Panc1 (cell line): ENCODE data around the gene DBX1. TPM values are rescaled to one million over a fixed set of nuclear protein-coding genes. Genes with fewer than 3 reads are reported as not detected.

Experiments used
- ATAC-seq: fragments of 200-7000 bp; cut with Tn5 transposase; 2 replicates; pipeline ENCODE4 v1.9.1; 2020; ENCODE audit warnings: mild to moderate bottlenecking, moderate library complexity
- BruUV-seq: library from RNA; stranded (reverse); fragments of 400-500 nt; replicated peaks from 2 replicates; lab custom pipeline; 2021; lab: Mats Ljungman, UMichigan
- CTCF ChIA-PET: fragments of 300-600 bp; sonication (Branson Sonifier 250); formaldehyde crosslinking; loops from one replicate; lab custom pipeline; 2022; ENCODE audit warnings: antibody characterized with exemption; lab: Charles Lee
- POLR2A ChIA-PET: fragments of 300-600 bp; sonication (Branson Sonifier 250); formaldehyde crosslinking; loops from one replicate; lab custom pipeline; 2022; ENCODE audit warnings: antibody characterized with exemption; lab: Charles Lee
- DNase-seq: peaks from one replicate; pipeline ENCODE4 v3.0.0-alpha.2; 2010; ENCODE audit warnings: low read depth, low spot score
- H3K27ac ChIP-seq: 2 replicates; pipeline ENCODE4 v1.5.1; 2011; ENCODE audit warnings: mild to moderate bottlenecking, low read length, inconsistent platforms
- H3K27me3 ChIP-seq: fragments of 200-500 bp; sonication (Bioruptor generic); 2 replicates; pipeline ENCODE4 v1.6.0; 2014; ENCODE audit warnings: low read length, inconsistent platforms; ENCODE audit not compliant: control insufficient read depth, insufficient read depth
- H3K36me3 ChIP-seq: fragments of 200-500 bp; sonication (Bioruptor generic); 2 replicates; pipeline ENCODE4 v1.5.1; 2014; ENCODE audit warnings: inconsistent platforms, mild to moderate bottlenecking, low read length, moderate library complexity; ENCODE audit not compliant: control insufficient read depth, insufficient read depth
- H3K4me1 ChIP-seq: 2 replicates; pipeline ENCODE4 v1.5.1; 2011; ENCODE audit warnings: inconsistent platforms, mild to moderate bottlenecking, low read length, moderate library complexity; ENCODE audit not compliant: control insufficient read depth, insufficient read depth
- H3K4me3 ChIP-seq, 2 experiments: 2 replicates each; pipeline ENCODE4 v1.5.1; 2011 to 2012; ENCODE audit warnings: low read depth in 2 of 2, low read length in 2 of 2, mild to moderate bottlenecking in 2 of 2, inconsistent platforms in 1 of 2, moderate library complexity in 1 of 2
- H3K9me3 ChIP-seq: fragments of 200-500 bp; sonication (Bioruptor generic); 2 replicates; pipeline ENCODE4 v1.5.1; 2014; ENCODE audit warnings: low read depth, mild to moderate bottlenecking, inconsistent platforms, low read length, moderate library complexity; ENCODE audit not compliant: control insufficient read depth, insufficient read depth
- POLR2AphosphoS5 ChIP-seq: IDR thresholded peaks from 2 replicates; pipeline ENCODE4 v1.6.1; 2012; ENCODE audit warnings: mild to moderate bottlenecking, low read depth, low read length, moderate library complexity
- REST ChIP-seq, 2 experiments: IDR thresholded peaks; 2 replicates each; pipeline ENCODE4 v1.6.1; 2011 to 2012; ENCODE audit warnings: low read depth in 2 of 2, control low read depth in 1 of 2, low read length in 1 of 2, mild to moderate bottlenecking in 1 of 2, moderate library complexity in 1 of 2; ENCODE audit not compliant: insufficient read depth in 1 of 2
- SIN3A ChIP-seq: IDR thresholded peaks from 2 replicates; pipeline ENCODE4 v1.6.1; 2012; ENCODE audit warnings: low read depth, mild to moderate bottlenecking, low read length, moderate library complexity, borderline replicate concordance; ENCODE audit not compliant: insufficient read depth
- TCF7L2 ChIP-seq: IDR thresholded peaks from 2 replicates; pipeline ENCODE4 v1.6.1; 2011; ENCODE audit warnings: mild to moderate bottlenecking, low read depth, low read length, inconsistent platforms
- in situ Hi-C: cut with HindIII; loops from 2 replicates; pipeline ENCODE4 v1.10.0; 2016; ENCODE audit warnings: low sequenced_read_pairs, low pct_unique_long_range_greater_than_20kb
- intact Hi-C: fragments of 100-400 bp; cut with micrococcal nuclease; formaldehyde crosslinking; loops from one replicate; pipeline ENCODE4 v1.10.0; 2022; ENCODE audit not compliant: unreplicated experiment
- total RNA-seq: library from RNA; stranded (reverse); gene quantifications from one replicate; pipeline ENCODE4 v1.2.1, GENCODE V29; 2021; ENCODE audit not compliant: unreplicated experiment
- TF ChIP-seq, protein P1 (sequence below): fragments of 450-650 bp; IDR thresholded peaks from 2 replicates; pipeline ENCODE4 v1.5.1; 2017; ENCODE audit warnings: mild to moderate bottlenecking

The DBX1 gene
- total RNA-seq, 1 experiment from 2014 or later, result not detected

DNA sequence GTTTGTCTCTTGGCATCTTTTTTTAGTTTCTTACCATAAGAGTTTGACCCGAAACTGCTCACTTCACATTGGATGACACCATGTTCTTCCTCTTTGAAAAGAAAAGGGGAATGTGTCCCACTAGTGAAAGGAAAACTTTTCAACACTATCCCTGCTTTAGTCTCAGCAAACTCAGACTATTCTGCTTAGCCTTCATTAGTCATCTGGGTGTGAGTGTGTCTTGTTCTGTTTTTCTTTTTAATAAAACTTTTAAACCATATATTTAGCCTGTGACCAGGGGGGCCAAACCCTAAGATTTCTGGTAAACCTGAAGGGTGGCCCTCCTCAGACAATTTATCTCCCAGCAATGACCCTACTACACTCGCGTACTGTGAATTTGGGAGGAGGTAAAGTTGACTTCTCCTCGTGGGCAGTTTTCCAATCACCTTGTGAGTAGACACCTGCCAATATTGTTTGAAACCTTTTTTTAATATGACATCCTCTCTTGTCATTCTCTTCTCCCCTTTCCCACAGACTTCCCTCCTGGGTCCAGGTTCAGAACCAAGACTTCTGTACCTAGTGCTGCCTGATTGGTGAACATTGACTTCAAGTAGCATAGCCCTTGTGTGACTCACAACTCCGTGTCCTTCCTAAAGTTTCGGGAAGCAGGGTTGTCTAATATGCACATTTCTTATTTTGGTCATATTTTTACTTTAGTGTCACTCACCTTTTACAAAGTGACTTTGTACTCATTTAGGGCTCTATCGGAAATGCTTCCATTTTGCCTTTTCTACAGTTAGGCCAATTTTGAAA is 39.9 kb downstream of the DBX1 start:
- no peak overlapping the region for H3K27ac ChIP-seq
- H3K4me3 ChIP-seq, result no peak overlapping the region
- TF ChIP-seq, protein P1, sequence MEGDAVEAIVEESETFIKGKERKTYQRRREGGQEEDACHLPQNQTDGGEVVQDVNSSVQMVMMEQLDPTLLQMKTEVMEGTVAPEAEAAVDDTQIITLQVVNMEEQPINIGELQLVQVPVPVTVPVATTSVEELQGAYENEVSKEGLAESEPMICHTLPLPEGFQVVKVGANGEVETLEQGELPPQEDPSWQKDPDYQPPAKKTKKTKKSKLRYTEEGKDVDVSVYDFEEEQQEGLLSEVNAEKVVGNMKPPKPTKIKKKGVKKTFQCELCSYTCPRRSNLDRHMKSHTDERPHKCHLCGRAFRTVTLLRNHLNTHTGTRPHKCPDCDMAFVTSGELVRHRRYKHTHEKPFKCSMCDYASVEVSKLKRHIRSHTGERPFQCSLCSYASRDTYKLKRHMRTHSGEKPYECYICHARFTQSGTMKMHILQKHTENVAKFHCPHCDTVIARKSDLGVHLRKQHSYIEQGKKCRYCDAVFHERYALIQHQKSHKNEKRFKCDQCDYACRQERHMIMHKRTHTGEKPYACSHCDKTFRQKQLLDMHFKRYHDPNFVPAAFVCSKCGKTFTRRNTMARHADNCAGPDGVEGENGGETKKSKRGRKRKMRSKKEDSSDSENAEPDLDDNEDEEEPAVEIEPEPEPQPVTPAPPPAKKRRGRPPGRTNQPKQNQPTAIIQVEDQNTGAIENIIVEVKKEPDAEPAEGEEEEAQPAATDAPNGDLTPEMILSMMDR, result no peak
- TF ChIP-seq POLR2AphosphoS5 (no peak), REST (IDR thresholded peaks at IDR 0.05; ENCODE audit: insufficient read depth in 1 of 2, low read depth in 2 of 2, low read length in 1 of 2) (no peak), TCF7L2 (no peak), SIN3A (no peak)
- no peaks in the 10 kb centered on the region for H3K27me3 ChIP-seq
- no peaks in the 10 kb centered on the region for H3K36me3 ChIP-seq
- no peaks in the 10 kb centered on the region for H3K9me3 ChIP-seq
- no peaks in the 10 kb centered on the region for H3K4me1 ChIP-seq
- intact Hi-C loops, result no loop called here
- in situ Hi-C loops, result no loop called here
- TSS peak; percentile 71 for BruUV-seq
- DNase-seq, result no peak
- ATAC-seq, result no peak
- POLR2A ChIA-PET, result no interaction called here
- CTCF ChIA-PET, result no interaction called here

DNA sequence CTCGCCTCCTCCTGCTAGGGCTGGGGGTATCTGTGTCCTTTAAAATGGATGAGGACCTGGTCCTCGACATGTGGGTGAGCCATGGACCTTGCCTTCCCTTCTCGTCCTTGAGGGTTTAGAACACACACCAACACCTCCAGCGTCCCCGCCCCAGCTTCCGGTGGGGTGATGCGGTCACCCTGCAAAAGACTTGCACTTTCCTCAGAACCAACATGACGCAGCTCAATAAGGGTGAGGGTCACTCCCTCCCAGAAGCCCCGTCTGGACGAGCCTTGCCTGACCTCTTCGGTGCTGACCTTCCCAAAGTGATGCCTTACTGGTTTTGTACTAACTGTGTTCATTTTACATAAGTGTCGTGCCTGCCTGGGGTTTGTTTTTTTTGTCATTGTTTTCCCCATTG is 41.0 kb downstream of the DBX1 start:
- Histone ChIP-seq H3K4me3 (no peak overlapping the region), H3K9me3 (no peaks in the 10 kb centered on the region), H3K4me1 (no peaks in the 10 kb centered on the region), H3K27ac (no peak overlapping the region), H3K27me3 (no peaks in the 10 kb centered on the region), H3K36me3 (no peaks in the 10 kb centered on the region)
- in situ Hi-C loops (no loop called here), intact Hi-C loops (no loop called here)
- BruUV-seq, result no TSS peak
- ATAC-seq (no peak), DNase-seq (no peak)
- ChIA-PET CTCF (no interaction called here), POLR2A (no interaction called here)
- TF ChIP-seq REST (IDR thresholded peaks at IDR 0.05; ENCODE audit: insufficient read depth in 1 of 2, low read depth in 2 of 2, low read length in 1 of 2) (no peak), POLR2AphosphoS5 (no peak), SIN3A (no peak), TCF7L2 (no peak)
- TF ChIP-seq, protein P1, result no peak
